Endometrial microvascular endothelial cells (primary cell): Measurements from ENCODE around the gene PXDN. TPM values are rescaled to one million over a fixed set of nuclear protein-coding genes. Genes with fewer than 3 reads are reported as not detected.
"Not testable (repeated sequence)": the region's sequence is repeated elsewhere in the genome, so short reads cannot be mapped to it uniquely, and the experiment has no call there.

Source experiments
- in situ Hi-C: cut with HindIII; loops from 2 replicates; pipeline ENCODE4 v1.10.0; 2017; ENCODE audit warnings: low sequenced_read_pairs, low pct_unique_long_range_greater_than_20kb; ENCODE audit errors: inconsistent ontology term
- total RNA-seq: library from RNA; depleted of rRNA; stranded (reverse); fragments of >200 nt; gene quantifications from one replicate; pipeline ENCODE4 v1.2.3, GENCODE V29; 2015; ENCODE audit errors: inconsistent ontology term

The PXDN gene
- total RNA-seq, 1 donor from 2014 or later, result 246 TPM

GRCh38 chr2:1780054-1780453, 35.7 kb upstream of the PXDN start:
- in situ Hi-C loops, result not testable (repeated sequence)

- in situ Hi-C loops, result no loop called here
These were observed 34.3 kb upstream of the PXDN start for GRCh38 chr2:1778566-1778965.

DNA sequence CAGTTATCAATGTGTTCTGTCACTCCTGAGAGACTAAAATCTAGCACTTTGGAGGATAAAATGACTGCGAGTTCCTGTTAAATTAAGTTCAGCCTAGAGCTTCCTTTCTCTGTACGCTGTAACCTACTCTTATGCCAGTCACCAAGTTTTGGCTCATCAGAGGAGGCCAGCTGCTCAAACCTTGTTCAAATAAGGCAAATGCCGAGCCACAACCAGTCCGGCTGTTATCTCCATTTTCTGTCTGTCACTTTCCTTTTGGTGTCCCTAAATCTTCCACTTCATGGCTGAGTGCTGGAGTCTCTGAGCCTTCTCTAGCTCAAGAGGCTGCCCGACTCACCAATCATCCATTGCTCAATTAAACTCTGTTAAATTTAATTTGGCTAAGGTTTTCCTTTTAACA, 33.5 kb upstream of the PXDN start:
- in situ Hi-C loops, result no loop called here

GRCh38 chr2:1777156-1777555, 32.8 kb upstream of the PXDN start:
- in situ Hi-C loops, result no loop called here

DNA sequence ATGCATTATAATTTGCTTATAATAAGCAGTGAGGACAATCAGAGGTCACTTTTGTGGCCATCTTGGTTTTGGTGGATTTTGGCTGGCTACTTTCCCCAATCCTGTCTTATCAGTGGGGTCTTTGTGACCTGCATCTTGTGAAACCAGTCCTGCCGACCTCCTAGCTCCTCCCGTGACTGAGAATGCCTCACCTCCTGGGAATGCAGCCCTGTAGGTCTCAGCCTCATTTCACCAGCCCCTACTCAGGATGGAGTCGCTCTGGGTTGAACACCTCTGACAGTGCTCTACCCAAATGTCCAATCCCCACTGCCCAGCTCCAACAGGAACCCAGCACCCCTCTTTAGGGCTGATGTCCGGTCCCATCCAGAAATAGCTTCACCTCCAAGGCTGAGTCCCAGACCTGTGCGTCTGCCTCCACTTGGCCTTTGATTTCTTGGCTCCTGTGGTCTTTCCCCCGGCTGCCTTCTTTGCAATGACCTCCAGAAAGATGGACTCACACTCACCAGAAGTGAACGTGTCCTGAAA, 31.3 kb upstream of the PXDN start:
- in situ Hi-C loops, result no loop called here

DNA sequence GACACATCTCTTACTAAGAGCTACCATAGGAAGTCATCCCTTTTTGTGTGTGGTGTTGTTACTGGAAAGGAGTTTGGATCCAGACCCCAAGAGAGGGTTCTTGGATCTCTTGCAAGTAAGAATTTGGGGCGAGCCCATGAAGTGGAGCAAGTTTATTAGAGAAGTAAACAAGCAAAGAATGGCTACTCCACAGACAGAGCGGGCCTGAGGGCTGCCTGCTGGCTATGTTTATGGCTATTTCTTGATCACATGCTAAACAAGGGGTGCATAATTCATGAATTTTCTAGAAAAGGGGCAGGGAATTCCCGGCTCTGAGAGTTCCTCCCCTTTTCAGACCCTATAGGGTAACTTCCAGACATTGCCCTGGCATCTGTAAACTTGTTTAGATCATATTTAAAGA, 30.6 kb upstream of the PXDN start:
- in situ Hi-C loops, result no loop called here

DNA sequence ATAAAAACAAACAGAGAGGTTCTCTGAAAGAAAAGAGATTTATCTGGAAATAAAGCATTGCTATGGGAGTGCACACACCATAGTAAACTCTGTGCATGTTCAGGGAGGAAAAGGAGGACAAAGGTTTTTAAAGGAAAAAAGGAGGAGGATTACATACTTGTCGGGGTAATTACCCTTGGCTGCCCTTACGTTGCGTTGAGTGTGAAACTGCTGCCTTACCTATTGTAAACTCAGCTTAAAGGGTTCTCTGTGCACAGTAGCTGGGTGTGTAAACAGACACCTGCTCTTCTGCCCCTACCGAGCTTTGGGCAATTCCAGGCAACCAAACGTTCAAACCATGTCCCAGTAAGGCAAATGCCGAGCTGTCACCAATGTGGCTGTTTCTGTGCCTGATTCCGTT, 29.6 kb upstream of the PXDN start:
- in situ Hi-C loops, result no loop called here

- in situ Hi-C loops, result no loop called here
These were observed 28.4 kb upstream of the PXDN start for GRCh38 chr2:1772471-1773267.

DNA sequence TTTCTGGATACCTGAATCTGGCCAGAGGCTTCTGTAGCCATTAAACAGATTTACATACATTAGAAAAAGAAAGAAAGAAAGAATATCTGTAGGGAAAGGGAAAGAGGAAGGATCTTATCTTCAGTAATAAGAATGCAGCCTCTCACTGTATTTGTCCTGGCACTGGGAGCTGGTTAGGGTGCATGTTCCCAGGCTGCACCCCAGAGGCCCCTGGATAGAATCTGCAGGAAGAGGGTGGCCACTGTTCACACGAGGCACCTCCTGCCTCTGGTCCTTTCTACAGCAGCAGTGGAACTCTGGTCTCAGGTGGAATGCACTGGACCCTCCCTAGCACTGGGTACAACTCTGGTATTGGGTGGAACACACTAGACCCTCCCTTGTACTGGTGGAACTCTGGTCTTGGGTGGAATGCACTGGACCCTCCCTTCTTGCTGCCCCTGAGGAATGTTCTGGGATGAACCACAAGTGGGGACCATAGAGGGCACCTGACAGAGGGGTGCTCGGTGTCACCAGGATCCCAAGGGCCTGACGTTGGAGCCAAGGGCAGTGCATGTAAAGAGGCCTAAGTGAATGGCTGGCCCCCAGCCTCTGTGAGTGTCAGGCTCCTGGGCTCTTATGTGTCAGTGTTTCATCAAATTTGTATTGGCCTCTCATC, 27.4 kb upstream of the PXDN start:
- in situ Hi-C loops, result no loop called here

DNA sequence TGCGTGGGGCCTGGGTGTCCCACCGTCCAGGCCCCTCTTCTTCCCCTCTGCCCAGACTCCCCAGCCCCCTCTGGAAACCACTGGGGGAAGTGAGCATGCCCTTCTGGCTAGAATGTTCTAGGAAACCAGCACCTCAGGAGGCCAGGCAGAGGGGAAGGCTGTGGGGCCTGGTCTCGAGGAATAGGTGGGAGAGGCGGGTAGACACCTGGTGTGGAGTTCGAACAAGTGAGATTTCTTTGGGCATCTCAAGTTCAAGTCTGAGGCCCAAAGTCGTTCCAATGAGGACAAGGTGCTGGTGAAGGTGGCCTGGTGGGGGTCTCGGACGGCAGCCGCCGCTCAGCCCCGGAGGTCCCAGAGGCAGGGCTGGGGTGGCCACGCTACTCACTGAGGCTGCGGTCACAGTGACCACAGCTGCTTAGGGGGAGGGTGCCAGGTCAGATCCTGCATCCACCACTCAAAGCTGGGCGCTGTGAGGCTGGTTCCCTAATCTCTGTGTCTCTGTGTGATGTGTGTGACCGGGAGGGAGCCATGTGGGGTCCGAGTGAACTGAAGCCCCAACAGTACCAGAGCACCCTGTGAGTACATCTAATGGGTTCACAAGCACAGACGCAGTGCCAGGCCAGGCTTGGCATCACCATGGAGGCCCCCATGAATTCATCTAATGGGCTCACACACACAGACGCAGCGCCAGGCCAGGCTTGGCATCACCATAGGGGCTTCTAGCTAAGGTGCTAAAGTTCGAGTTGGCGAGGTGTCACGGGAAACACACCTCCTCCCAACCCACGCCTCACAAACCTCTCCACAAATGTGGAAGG, 26.5 kb upstream of the PXDN start:
- in situ Hi-C loops, result no loop called here

- in situ Hi-C loops, result no loop called here
These were observed 25.5 kb upstream of the PXDN start for GRCh38 chr2:1769703-1770422.

DNA sequence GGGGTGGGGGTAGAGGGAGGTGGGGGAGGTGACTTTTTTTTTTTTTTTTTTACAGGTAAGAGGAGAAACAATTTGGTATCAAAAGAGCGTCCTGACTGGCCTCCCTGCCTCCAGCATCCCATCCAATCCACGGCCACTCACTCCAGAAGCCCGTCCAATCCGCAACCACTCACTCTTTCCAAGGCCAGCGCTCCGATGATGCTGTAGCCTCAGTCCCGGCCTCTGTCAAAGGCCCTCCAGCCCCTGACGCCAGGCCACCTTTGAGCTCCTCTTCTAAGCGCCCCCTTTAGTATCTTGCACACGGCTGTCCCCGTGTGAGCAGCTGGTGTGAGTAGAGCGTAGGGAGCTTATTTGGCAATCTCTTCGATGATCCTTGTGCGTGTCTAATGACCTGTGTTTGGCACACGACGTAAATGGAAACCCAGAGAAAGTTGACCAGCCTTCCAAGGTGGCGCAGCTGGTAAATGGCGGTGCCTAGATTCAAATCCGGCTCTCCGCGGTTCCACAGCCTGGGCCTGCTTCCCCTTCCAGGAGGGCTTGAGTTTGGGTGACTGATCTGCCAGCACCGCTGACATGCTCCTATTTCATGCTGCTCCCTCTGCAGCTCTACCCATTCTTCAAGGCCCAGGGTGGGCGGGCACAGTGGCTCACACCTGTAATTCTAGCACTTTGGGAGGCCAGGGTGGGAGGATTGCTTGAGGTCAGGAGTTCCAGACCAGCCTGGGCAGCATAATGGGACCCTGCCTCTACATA, 23.8 kb upstream of the PXDN start:
- in situ Hi-C loops, result no loop called here

DNA sequence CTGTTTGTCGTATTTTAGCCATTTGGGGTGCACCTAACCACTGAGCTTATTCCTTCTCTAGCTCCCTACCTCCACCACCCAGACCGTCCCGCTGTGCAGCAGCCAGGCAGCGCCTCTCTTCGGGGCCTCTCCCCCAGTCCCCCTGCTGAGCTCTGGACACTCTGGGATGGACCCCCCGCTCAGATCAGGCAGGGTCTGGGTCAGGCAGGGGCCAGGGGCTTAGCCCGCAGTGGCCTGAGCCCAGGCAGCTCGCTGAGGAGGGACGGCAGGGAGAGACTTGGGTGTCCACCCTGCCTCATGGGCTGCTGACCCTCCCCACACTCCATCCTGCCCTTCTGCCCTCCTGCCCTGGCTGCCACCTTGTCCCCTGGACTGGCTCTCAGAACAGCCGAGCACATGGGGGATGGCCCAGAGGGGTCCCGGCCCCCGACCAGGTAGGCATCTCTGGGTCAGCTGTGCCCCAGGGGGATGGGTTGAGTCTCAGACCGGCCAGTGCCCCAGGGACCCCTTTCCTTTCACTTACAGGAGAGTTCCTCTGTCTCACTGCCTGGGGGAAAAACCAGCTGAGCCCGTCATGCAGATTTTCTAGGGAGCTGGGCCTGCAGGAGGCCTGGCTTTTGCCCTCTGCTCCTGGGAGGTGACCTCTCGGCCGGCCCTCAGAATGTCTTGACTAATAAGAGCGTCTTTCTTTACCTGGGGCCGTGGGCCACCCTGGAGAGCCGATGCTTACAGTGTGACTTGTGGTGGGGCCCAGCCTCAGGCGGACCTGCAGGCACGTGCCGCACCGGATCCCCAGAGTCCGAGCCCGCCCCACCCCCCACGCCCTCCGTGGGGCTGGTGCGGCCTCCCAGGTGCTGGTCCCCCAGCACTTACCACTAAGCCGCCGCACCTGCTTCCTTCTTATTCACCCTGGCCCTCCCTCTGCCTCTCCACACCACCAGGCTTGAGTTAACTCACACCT, 22.8 kb upstream of the PXDN start:
- in situ Hi-C loops, result no loop called here

GRCh38 chr2:1766425-1766824, 22.1 kb upstream of the PXDN start:
- in situ Hi-C loops, result no loop called here

GRCh38 chr2:1765201-1765600, 20.9 kb upstream of the PXDN start:
- in situ Hi-C loops, result not testable (repeated sequence)

DNA sequence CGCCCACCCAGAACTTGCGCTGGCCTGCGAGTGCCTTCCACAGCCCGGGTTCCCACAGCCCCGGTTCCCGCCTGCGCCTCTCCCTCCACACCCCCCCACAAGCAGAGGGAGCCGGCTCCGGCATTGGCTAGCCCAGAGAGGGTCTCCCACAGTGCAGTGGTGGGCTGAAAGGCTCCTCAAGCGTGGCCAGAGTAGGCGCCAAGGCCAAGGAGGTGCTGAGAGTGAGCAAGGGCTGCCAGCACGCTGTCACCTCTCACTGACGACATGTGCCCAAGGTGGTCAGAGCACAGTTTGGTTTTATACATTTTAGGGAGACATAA, 15.3 kb upstream of the PXDN start:
- in situ Hi-C loops, result no loop called here

- in situ Hi-C loops, result no loop called here
These were observed 14.7 kb upstream of the PXDN start for GRCh38 chr2:1758774-1759610.
